ENCODE data around the gene APOO.

Gene APOO

GRCh38 chrX:23841847-23842522, 65.8 kb downstream of the APOO start:
- Histone ChIP-seq H3K4me3 (ENCODE audit: low read depth, low read length) (no peak overlapping the region), H3K9me3 (ENCODE audit: control insufficient read depth, insufficient read depth, low read depth, low read length) (no peaks in the 10 kb centered on the region), H3K27ac (ENCODE audit: low read depth, low read length) (no peak overlapping the region), H3K9ac (ENCODE audit: low read length) (no peak overlapping the region), H3K27me3 (ENCODE audit: control insufficient read depth, insufficient read depth, low read length) (no peaks in the 10 kb centered on the region; the same call in 1 of the 2 replicates), H3K36me3 (ENCODE audit: control insufficient read depth, insufficient read depth, low read length) (no peaks in the 10 kb centered on the region), H3K4me1 (ENCODE audit: control insufficient read depth, insufficient read depth, low read length) (peaks cover 32% of the 10 kb centered on the region)

- Histone ChIP-seq H3K4me1 (ENCODE audit: control insufficient read depth, insufficient read depth, low read length) (peaks cover 31% of the 10 kb centered on the region), H3K27ac (ENCODE audit: low read depth, low read length) (no peak overlapping the region; the same call in 1 of the 2 replicates), H3K9ac (ENCODE audit: low read length) (no peak overlapping the region), H3K9me3 (ENCODE audit: control insufficient read depth, insufficient read depth, low read depth, low read length) (no peaks in the 10 kb centered on the region), H3K36me3 (ENCODE audit: control insufficient read depth, insufficient read depth, low read length) (no peaks in the 10 kb centered on the region), H3K27me3 (ENCODE audit: control insufficient read depth, insufficient read depth, low read length) (no peaks in the 10 kb centered on the region; the same call in 1 of the 2 replicates), H3K4me3 (ENCODE audit: low read depth, low read length) (no peak overlapping the region)
Measured at GRCh38 chrX:23840674-23841073, 67.1 kb downstream of the APOO start.

- Histone ChIP-seq H3K27me3 (ENCODE audit: control insufficient read depth, insufficient read depth, low read length) (no peaks in the 10 kb centered on the region), H3K36me3 (ENCODE audit: control insufficient read depth, insufficient read depth, low read length) (no peaks in the 10 kb centered on the region), H3K4me1 (ENCODE audit: control insufficient read depth, insufficient read depth, low read length) (peaks cover 15% of the 10 kb centered on the region), H3K9me3 (ENCODE audit: control insufficient read depth, insufficient read depth, low read depth, low read length) (no peaks in the 10 kb centered on the region), H3K27ac (ENCODE audit: low read depth, low read length) (no peak overlapping the region), H3K9ac (ENCODE audit: low read length) (no peak overlapping the region), H3K4me3 (ENCODE audit: low read depth, low read length) (no peak overlapping the region)
Measured at GRCh38 chrX:23838953-23839352, 68.8 kb downstream of the APOO start.

GRCh38 chrX:23832721-23833120, 75.0 kb downstream of the APOO start:
- Histone ChIP-seq H3K27ac (ENCODE audit: low read depth, low read length) (no peak overlapping the region), H3K27me3 (ENCODE audit: control insufficient read depth, insufficient read depth, low read length) (no peaks in the 10 kb centered on the region; the same call in 1 of the 2 replicates), H3K4me1 (ENCODE audit: control insufficient read depth, insufficient read depth, low read length) (no peaks in the 10 kb centered on the region), H3K9me3 (ENCODE audit: control insufficient read depth, insufficient read depth, low read depth, low read length) (no peaks in the 10 kb centered on the region), H3K36me3 (ENCODE audit: control insufficient read depth, insufficient read depth, low read length) (no peaks in the 10 kb centered on the region), H3K9ac (ENCODE audit: low read length) (no peak overlapping the region), H3K4me3 (ENCODE audit: low read depth, low read length) (no peak overlapping the region)

- no peaks in the 10 kb centered on the region for H3K4me1 ChIP-seq (ENCODE audit: control insufficient read depth, insufficient read depth, low read length)
- no peaks in the 10 kb centered on the region for H3K9me3 ChIP-seq (ENCODE audit: control insufficient read depth, insufficient read depth, low read depth, low read length)
- no peaks in the 10 kb centered on the region for H3K36me3 ChIP-seq (ENCODE audit: control insufficient read depth, insufficient read depth, low read length)
- no peak overlapping the region for H3K4me3 ChIP-seq (ENCODE audit: low read depth, low read length)
- H3K9ac ChIP-seq (ENCODE audit: low read length): no peak overlapping the region
- no peaks in the 10 kb centered on the region; the same call in 1 of the 2 replicates for H3K27me3 ChIP-seq (ENCODE audit: control insufficient read depth, insufficient read depth, low read length)
- H3K27ac ChIP-seq (ENCODE audit: low read depth, low read length): no peak overlapping the region
Measured at GRCh38 chrX:23828881-23829280, 78.9 kb downstream of the APOO start.

GRCh38 chrX:23826653-23827052, 81.1 kb downstream of the APOO start:
- Histone ChIP-seq H3K4me1 (ENCODE audit: control insufficient read depth, insufficient read depth, low read length) (no peaks in the 10 kb centered on the region), H3K27ac (ENCODE audit: low read depth, low read length) (no peak overlapping the region), H3K27me3 (ENCODE audit: control insufficient read depth, insufficient read depth, low read length) (no peaks in the 10 kb centered on the region; the same call in 1 of the 2 replicates), H3K4me3 (ENCODE audit: low read depth, low read length) (no peak overlapping the region), H3K9ac (ENCODE audit: low read length) (no peak overlapping the region), H3K9me3 (ENCODE audit: control insufficient read depth, insufficient read depth, low read depth, low read length) (no peaks in the 10 kb centered on the region), H3K36me3 (ENCODE audit: control insufficient read depth, insufficient read depth, low read length) (no peaks in the 10 kb centered on the region)

GRCh38 chrX:23826216-23826615, 81.5 kb downstream of the APOO start:
- no peak overlapping the region for H3K27ac ChIP-seq (ENCODE audit: low read depth, low read length)
- H3K36me3 ChIP-seq (ENCODE audit: control insufficient read depth, insufficient read depth, low read length): no peaks in the 10 kb centered on the region
- no peaks in the 10 kb centered on the region for H3K4me1 ChIP-seq (ENCODE audit: control insufficient read depth, insufficient read depth, low read length)
- no peaks in the 10 kb centered on the region; the same call in 1 of the 2 replicates for H3K27me3 ChIP-seq (ENCODE audit: control insufficient read depth, insufficient read depth, low read length)
- H3K4me3 ChIP-seq (ENCODE audit: low read depth, low read length): no peak overlapping the region
- no peak overlapping the region for H3K9ac ChIP-seq (ENCODE audit: low read length)
- H3K9me3 ChIP-seq (ENCODE audit: control insufficient read depth, insufficient read depth, low read depth, low read length): no peaks in the 10 kb centered on the region

- Histone ChIP-seq H3K27ac (ENCODE audit: low read depth, low read length) (no peak overlapping the region), H3K36me3 (ENCODE audit: control insufficient read depth, insufficient read depth, low read length) (no peaks in the 10 kb centered on the region), H3K9ac (ENCODE audit: low read length) (no peak overlapping the region), H3K4me3 (ENCODE audit: low read depth, low read length) (no peak overlapping the region), H3K27me3 (ENCODE audit: control insufficient read depth, insufficient read depth, low read length) (no peaks in the 10 kb centered on the region; the same call in 1 of the 2 replicates), H3K4me1 (ENCODE audit: control insufficient read depth, insufficient read depth, low read length) (no peaks in the 10 kb centered on the region), H3K9me3 (ENCODE audit: control insufficient read depth, insufficient read depth, low read depth, low read length) (no peaks in the 10 kb centered on the region)
Measured at GRCh38 chrX:23825675-23826074, 82.1 kb downstream of the APOO start.

GRCh38 chrX:23822841-23823240, 84.9 kb downstream of the APOO start:
- Histone ChIP-seq H3K27me3 (ENCODE audit: control insufficient read depth, insufficient read depth, low read length) (no peaks in the 10 kb centered on the region; the same call in 1 of the 2 replicates), H3K36me3 (ENCODE audit: control insufficient read depth, insufficient read depth, low read length) (no peaks in the 10 kb centered on the region), H3K4me1 (ENCODE audit: control insufficient read depth, insufficient read depth, low read length) (no peaks in the 10 kb centered on the region), H3K9me3 (ENCODE audit: control insufficient read depth, insufficient read depth, low read depth, low read length) (no peaks in the 10 kb centered on the region), H3K9ac (ENCODE audit: low read length) (no peak overlapping the region), H3K27ac (ENCODE audit: low read depth, low read length) (no peak overlapping the region), H3K4me3 (ENCODE audit: low read depth, low read length) (no peak overlapping the region)

GRCh38 chrX:23822397-23822796, 85.3 kb downstream of the APOO start:
- Histone ChIP-seq H3K9ac (ENCODE audit: low read length) (no peak overlapping the region), H3K27me3 (ENCODE audit: control insufficient read depth, insufficient read depth, low read length) (no peaks in the 10 kb centered on the region; the same call in 1 of the 2 replicates), H3K27ac (ENCODE audit: low read depth, low read length) (no peak overlapping the region), H3K4me3 (ENCODE audit: low read depth, low read length) (no peak overlapping the region), H3K4me1 (ENCODE audit: control insufficient read depth, insufficient read depth, low read length) (no peaks in the 10 kb centered on the region), H3K36me3 (ENCODE audit: control insufficient read depth, insufficient read depth, low read length) (no peaks in the 10 kb centered on the region), H3K9me3 (ENCODE audit: control insufficient read depth, insufficient read depth, low read depth, low read length) (no peaks in the 10 kb centered on the region)

GRCh38 chrX:23821847-23822246, 85.9 kb downstream of the APOO start:
- no peak overlapping the region for H3K4me3 ChIP-seq (ENCODE audit: low read depth, low read length)
- no peaks in the 10 kb centered on the region for H3K36me3 ChIP-seq (ENCODE audit: control insufficient read depth, insufficient read depth, low read length)
- no peaks in the 10 kb centered on the region for H3K4me1 ChIP-seq (ENCODE audit: control insufficient read depth, insufficient read depth, low read length)
- no peak overlapping the region for H3K27ac ChIP-seq (ENCODE audit: low read depth, low read length)
- no peaks in the 10 kb centered on the region; the same call in 1 of the 2 replicates for H3K27me3 ChIP-seq (ENCODE audit: control insufficient read depth, insufficient read depth, low read length)
- no peak overlapping the region for H3K9ac ChIP-seq (ENCODE audit: low read length)
- H3K9me3 ChIP-seq (ENCODE audit: control insufficient read depth, insufficient read depth, low read depth, low read length): no peaks in the 10 kb centered on the region
